GM18909 (cell line): ENCODE measurements around the gene GRIK3.

Experiments used
- ATAC-seq: cut with Tn5 transposase; IDR thresholded peaks from one replicate; pipeline ENCODE4 v1.9.1; 2021; ENCODE audit warnings: mild to moderate bottlenecking; ENCODE audit not compliant: unreplicated experiment, poor library complexity

GRIK3 gene

GRCh38 chr1:36984675-36985074 is 49.6 kb downstream of the GRIK3 start:
- no peak for ATAC-seq

- no peak for ATAC-seq
Measured at GRCh38 chr1:36984026-36984425, 50.3 kb downstream of the GRIK3 start.

GRCh38 chr1:36982709-36983108 is 51.6 kb downstream of the GRIK3 start:
- ATAC-seq, result no peak

DNA sequence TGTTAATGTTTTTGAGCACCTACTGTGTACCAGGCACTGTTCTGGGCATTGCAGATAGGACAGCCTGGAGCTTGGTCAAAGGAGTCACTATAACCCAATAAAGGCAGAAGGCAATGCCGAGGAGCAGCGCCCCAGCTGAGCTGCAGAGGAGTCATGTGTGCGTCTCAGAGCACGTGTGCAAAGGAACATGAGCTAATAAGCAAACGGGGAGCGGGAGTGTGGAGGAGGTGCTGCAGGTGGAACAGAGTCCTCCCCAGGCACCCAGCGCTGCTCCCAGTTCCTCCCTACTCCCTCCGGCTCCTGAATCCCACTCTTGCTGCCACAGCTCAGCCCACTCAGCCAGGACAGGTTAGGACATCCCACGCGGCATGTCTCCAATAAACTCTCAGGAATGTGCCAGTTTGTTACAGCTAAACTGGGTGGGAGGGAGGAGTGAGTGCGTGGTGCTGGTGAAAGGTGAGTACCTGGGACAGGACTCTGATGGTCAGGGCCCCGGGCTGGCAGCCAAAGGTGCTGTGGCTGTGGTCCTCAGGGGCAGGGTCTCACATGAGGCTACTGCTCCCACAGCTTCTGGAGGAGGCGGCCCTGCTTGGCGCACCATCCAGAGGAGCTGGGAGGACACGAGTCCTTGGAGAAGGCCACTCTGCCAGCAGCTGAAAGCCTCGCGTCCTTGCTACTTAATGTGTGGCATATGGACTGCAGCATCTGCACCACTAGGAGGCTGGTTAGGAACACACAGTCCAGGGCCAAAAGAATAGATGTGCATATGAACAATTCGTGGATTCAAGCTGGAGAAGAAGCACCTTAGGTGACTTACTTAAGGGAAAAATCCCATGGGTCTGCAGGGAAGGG is 52.3 kb downstream of the GRIK3 start:
- no peak for ATAC-seq

DNA sequence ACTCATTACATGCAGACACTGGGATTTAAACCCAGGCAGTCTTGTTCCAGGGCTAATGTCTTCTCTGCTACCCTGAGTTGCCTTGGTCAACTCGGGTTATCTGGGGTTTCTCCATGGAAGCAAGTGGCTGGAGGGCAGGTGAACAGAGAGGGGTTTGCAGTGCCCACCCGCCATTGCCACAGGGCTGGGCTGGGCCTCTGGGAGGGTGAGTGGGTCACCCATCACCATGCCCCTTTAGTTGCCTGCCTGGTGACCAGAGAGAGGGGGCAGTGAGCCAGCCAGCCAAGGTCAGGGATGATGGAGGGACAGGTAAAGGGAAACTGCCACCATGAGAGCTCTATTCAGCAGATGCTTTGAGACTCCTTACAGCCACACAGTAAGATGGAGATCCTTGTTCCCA is 53.2 kb downstream of the GRIK3 start:
- no peak for ATAC-seq

- ATAC-seq, result no peak
Measured at GRCh38 chr1:36977731-36978406, 56.4 kb downstream of the GRIK3 start.

DNA sequence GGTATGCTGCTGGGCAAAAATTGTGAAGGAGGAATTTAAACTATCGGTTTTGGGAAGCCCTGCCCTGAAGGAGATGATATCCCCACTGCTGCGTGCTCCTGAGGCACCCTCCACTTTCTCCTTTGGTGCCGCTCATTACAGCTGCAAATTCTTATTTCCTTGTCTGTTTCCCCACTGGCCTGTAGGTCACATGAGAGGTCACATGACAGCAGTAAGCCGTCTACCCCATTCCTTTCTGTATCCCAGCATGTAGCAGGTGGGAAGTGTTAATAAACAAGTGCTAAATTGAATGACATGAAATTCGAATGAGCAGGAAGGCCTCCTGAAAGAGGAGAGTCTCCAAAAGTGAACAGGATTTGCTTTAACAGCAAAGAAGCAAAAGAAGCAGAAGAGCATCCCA is 58.7 kb downstream of the GRIK3 start:
- ATAC-seq, result no peak

DNA sequence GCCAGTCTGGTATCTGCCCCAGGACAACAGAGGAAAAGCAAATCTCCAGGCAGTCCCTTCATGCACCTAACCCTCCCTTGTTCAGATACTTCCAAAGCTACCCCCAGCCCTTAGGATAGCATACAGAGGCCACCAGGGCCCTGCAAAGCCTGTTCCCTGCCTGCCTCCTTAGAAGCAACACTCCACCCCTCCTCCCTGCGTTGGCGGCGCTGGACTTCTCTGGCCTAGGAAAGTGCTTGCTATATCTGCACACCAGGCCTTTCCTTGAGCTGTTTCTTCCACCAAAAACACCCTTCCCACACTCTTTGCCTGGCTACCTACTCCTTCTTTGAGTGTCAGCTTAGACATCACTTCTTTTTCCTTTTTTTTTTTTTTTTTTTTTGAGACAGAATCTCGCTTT is 61.3 kb downstream of the GRIK3 start:
- ATAC-seq, result no peak

DNA sequence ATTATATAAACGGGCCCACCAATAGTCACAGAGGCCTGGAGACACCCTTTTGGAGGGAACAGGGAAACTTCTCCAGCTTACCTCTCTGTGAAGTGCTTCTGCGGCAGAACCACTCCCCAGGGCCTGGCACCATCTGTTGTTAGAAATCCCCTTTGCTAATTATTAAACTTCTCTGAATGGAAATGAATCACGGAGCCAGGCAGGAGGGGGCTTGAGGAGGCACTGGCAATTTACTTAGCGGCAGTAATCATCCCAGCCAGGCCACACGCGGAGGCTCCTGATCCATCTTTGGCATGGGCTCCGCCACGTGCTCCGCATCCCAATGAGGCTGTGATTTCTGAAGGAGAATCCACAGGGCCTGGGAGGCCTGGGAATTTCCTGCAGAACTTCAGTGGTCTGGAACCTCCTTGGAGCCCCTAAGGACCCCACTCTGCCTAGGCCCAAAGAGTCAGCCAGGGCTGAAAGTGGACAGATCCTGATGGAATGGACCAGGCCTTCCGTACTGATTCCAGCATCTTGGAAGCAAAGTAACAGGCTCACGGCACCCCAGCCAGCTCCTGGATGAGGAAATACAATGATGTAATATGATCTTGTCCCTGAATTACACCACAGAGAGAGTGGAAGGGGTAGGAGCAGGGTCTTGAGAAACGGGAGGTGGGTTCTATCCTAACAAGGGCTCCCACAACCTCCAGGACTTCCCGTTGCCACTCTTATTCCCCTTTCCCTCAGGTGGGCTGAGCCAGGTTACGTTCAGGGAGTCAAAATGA is 62.3 kb downstream of the GRIK3 start:
- ATAC-seq, result no peak

DNA sequence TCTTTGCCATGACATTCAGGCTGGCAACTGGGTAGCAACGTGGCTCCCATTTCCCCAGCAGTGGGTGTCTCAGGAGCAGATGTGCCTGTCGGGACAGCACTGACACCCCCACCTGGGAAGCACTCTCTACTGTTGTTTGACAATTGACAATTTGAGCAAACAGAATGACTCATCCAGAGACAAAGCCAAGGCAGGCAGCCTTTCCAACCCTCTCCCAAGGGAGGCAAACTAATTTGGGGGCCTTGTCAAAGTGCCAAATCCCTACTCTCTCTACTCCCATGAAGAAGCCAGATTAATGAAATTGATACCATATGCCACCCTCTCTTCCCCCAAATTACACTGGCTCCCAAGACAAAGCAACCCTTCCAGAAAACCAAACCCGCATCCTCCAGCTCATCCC is 65.6 kb downstream of the GRIK3 start:
- no peak for ATAC-seq

- no peak for ATAC-seq
Measured at GRCh38 chr1:36966242-36966641, 68.1 kb downstream of the GRIK3 start.

- no peak for ATAC-seq
Measured at GRCh38 chr1:36965275-36966159, 68.8 kb downstream of the GRIK3 start.

DNA sequence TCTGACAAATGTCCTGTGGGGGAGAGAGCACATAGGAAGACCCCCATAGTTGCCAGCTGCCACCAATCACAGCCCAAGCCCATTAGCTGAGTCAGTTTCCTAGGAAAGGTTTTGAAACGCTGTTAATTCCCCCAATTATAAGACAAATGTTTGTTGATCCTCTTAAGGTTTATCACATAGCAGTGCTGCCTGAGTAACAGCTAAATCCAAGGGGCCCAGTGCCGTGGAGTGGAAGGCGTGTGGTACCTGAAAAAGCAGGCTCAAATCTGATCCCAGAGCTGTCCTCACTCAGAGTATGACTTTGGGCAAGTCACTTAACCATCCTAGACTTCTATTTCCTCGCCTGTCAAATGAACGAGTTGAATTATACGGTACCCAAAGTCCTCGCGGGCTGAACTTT is 69.5 kb downstream of the GRIK3 start:
- ATAC-seq, result no peak

GRCh38 chr1:36963006-36963405 is 71.3 kb downstream of the GRIK3 start:
- no peak for ATAC-seq

DNA sequence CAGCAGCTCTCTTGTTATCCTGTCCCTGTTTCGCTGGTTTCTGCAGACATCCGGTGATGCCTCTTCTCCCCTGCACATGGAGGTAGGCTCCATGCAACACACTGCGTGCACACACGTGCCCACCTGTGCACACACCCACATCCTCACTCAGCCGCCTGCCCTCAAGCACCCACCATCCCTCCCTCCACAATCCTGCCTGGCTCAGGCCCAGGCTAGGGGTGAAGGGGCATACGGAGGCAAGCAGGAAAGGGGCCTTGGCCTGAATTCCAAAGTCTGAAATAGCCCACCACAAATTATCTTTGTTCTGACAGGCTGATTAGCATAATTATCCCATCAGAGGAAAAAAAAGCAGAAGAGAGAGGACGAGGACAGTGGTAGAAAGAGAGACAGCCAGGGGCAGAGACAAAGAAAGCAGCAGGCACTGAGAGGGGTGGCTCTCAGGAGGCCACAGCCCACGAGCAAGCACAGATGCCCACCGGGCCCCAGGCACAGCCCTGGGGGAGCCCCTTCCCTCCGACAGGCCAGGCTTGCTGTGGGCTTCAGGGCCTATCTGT is 73.2 kb downstream of the GRIK3 start:
- ATAC-seq, result no peak

DNA sequence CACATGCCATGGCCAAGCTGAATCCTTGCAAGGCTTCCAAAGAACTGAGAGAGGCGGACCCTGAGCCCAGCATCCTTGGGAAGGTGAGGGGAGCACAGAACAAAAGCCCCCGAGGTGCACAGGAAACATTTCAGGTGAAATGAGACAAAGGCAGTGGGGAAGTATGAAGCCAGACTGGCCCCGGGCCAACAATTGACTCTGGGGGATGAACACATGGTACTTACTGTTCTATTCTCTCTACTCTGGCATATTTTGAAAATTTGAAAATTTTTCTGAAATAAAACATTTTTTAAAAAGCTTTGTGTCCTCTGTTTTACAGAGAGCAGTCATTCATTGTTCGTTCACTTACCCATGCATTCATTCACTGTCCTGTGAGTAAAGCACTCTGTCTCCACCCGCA is 77.7 kb downstream of the GRIK3 start:
- ATAC-seq, result no peak

DNA sequence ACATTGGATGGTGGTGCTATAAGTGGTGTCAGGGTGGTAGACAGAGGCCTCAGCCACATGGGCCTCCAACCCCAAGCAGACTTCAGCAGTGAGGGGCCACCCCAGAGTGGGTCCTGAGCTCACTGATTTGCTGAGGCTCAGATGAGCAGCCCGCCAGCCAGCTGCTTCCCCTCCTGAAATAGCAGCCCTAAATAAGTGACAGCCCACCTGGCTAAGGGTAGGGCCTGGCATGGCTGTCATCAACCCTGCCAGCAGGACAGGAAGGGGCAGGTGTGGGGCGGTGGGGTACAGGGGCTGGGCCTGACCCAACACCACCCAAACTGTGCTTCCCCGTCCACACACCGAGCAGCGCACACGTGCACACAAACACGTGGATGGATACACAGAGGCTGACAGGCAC is 79.3 kb downstream of the GRIK3 start:
- ATAC-seq, result no peak

- ATAC-seq, result no peak
Measured at GRCh38 chr1:36953061-36953460, 81.3 kb downstream of the GRIK3 start.

GRCh38 chr1:36951761-36952160 is 82.6 kb downstream of the GRIK3 start:
- no peak for ATAC-seq

- ATAC-seq, result no peak
Measured at GRCh38 chr1:36951292-36951750, 83.0 kb downstream of the GRIK3 start.
